ENCODE results near the gene KARS1. TPM values are rescaled to one million over a fixed set of nuclear protein-coding genes. Genes with fewer than 3 reads are reported as not detected.

The KARS1 gene
- total RNA-seq, 1 donor = 144 TPM

- TF ChIP-seq CTCF (IDR thresholded peaks at IDR 0.05; ENCODE audit: insufficient read depth, low read length) = no peak
- no peak for DNase-seq (ENCODE audit: low read depth)
- H3K4me3 ChIP-seq (ENCODE audit: low read depth, low read length) = no peak overlapping the region
These were observed 69.3 kb downstream of the KARS1 start for GRCh38 chr16:75578212-75578611.

Other genes starting within 250 kb of the KARS1 start
- 47.0 and 108 TPM in 2 replicates for gene CFDP1, start 214.2 kb downstream of the KARS1 start, total RNA-seq (ENCODE audit: low replicate concordance)
- gene TMEM170A, start 183.0 kb downstream of the KARS1 start, total RNA-seq (ENCODE audit: low replicate concordance) = 7.0 and 13.6 TPM in 2 replicates
- 0.16 and 0.27 TPM in 2 replicates for gene CHST6, start 152.2 kb downstream of the KARS1 start, total RNA-seq (ENCODE audit: low replicate concordance)
- 0.09 TPM in 1 of 2 replicates, not detected in the other for gene CHST5, start 111.6 kb downstream of the KARS1 start, total RNA-seq (ENCODE audit: low replicate concordance)
- gene TMEM231, start 91.4 kb downstream of the KARS1 start, total RNA-seq (ENCODE audit: low replicate concordance) = 6.4 and 13.9 TPM in 2 replicates
- 46.5 and 105 TPM in 2 replicates for gene GABARAPL2, start 81.3 kb downstream of the KARS1 start, total RNA-seq (ENCODE audit: low replicate concordance)
- 32.9 and 65.1 TPM in 2 replicates for gene ADAT1, start 24.4 kb downstream of the KARS1 start, total RNA-seq (ENCODE audit: low replicate concordance)
- 42.5 and 78.1 TPM in 2 replicates for gene TERF2IP, start 108 bp upstream of the KARS1 start, total RNA-seq (ENCODE audit: low replicate concordance)
- not detected in 2 replicates for gene CPHXL2, start 29.3 kb upstream of the KARS1 start, total RNA-seq (ENCODE audit: low replicate concordance)
- not detected in 2 replicates for gene DUXB, start 53.8 kb upstream of the KARS1 start, total RNA-seq (ENCODE audit: low replicate concordance)
- not detected in 2 replicates for gene CPHXL, start 78.8 kb upstream of the KARS1 start, total RNA-seq (ENCODE audit: low replicate concordance)